ENCODE data around the gene EGFL8. TPM values are rescaled to one million over a fixed set of nuclear protein-coding genes. Genes with fewer than 3 reads are reported as not detected.

The EGFL8 gene
- total RNA-seq, 1 donor from 2014 or later: 14.6 TPM

DNA sequence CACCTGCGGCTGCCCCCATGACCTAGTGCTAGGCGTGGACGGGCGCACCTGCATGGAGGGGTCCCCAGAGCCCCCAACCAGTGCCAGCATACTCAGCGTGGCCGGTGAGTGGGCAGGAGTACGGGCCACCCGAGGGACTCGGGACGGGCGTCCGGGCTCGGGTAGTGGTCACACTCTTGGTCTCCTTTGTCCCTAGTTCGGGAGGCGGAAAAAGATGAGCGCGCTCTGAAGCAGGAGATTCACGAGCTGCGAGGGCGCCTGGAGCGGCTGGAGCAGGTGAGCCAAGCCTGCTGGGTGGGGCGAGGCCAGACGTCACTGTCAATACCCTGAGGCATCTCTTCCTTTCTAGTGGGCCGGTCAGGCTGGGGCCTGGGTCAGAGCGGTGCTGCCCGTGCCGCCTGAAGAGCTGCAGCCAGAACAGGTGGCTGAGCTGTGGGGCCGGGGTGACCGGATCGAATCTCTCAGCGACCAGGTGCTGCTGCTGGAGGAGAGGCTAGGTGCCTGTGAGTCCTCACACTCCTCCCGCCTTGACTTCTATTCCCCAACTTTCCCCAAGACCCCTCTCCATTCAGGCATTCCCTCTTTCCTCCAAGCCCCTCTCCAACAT is 2.9 kb downstream of the EGFL8 start:
- no peaks in the 10 kb centered on the region for H3K9me3 ChIP-seq (ENCODE audit: control insufficient read depth in 3 of 3, low read length in 3 of 3)
- no peak overlapping the region for H3K9ac ChIP-seq (ENCODE audit: low read depth in 1 of 3, low read length in 3 of 3)
- no peak overlapping the region for H3K27ac ChIP-seq (ENCODE audit: low read depth, low read length)
- no peak overlapping the region for H3K4me3 ChIP-seq (ENCODE audit: low read length in 3 of 3)
- H3K36me3 ChIP-seq (ENCODE audit: control insufficient read depth in 3 of 3, insufficient read depth in 3 of 3, low read length in 3 of 3): peaks cover 43 to 68% (median 44%) of the 10 kb centered on the region in 3 donors
- no peaks in the 10 kb centered on the region for H3K27me3 ChIP-seq (ENCODE audit: control insufficient read depth in 3 of 3, insufficient read depth in 3 of 3, low read length in 3 of 3)
- H3K4me1 ChIP-seq (ENCODE audit: control insufficient read depth in 3 of 3, insufficient read depth in 3 of 3, low read length in 3 of 3): peaks cover 0 to 5% (median 0%) of the 10 kb centered on the region in 3 donors

DNA sequence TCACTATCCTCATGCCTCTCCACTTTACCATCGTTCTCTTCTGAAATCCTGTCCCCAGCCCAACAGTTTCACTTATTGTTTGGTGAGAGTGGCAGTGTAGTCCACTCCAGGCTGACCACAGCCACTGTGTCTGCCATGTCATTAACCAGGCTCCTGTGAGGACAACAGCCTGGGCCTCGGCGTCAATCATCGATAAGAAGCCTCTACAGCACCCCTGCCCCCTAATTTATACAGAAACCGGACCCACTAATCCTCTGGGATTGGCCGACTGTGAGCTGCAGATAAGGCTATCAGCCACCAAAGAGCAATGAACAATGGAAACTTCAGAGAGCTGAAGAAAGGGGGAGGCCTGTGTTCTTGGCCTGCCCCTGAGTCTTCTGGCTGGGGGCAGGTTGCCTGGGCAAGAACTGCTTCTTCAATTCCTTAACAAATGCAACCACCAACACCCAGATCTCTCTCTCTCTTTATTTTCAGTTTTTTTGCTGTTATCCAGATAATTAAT is 3.4 kb downstream of the EGFL8 start:
- Histone ChIP-seq H3K27me3 (ENCODE audit: control insufficient read depth in 3 of 3, insufficient read depth in 3 of 3, low read length in 3 of 3) (no peaks in the 10 kb centered on the region), H3K27ac (ENCODE audit: low read depth, low read length) (no peak overlapping the region), H3K36me3 (ENCODE audit: control insufficient read depth in 3 of 3, insufficient read depth in 3 of 3, low read length in 3 of 3) (peaks cover 40 to 62% (median 43%) of the 10 kb centered on the region in 3 donors), H3K9ac (ENCODE audit: low read depth in 1 of 3, low read length in 3 of 3) (no peak overlapping the region), H3K4me1 (ENCODE audit: control insufficient read depth in 3 of 3, insufficient read depth in 3 of 3, low read length in 3 of 3) (peaks cover 0 to under 1% (median 0%) of the 10 kb centered on the region in 3 donors), H3K4me3 (ENCODE audit: low read length in 3 of 3) (no peak overlapping the region), H3K9me3 (ENCODE audit: control insufficient read depth in 3 of 3, low read length in 3 of 3) (no peaks in the 10 kb centered on the region)

DNA sequence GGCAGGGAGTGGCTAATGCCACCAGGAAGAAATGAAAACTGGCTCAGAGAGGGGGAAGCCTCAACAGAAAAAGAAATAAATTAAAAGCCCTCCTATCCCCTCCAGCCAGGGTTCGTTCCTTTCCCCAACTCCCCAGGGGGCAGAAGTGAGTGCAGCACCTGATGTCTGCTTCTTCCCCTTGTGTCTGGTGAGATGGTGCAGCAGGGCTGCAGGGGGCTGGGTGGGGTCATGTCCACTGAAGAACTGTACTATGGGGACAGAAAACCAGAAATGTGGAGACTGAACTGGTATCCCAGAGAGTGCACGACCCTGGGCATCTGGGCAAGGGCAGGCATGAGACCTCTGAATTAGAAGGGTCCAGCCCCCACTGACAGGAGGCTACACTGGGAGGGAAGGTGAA is 4.0 kb downstream of the EGFL8 start:
- no peak overlapping the region for H3K9ac ChIP-seq (ENCODE audit: low read depth in 1 of 3, low read length in 3 of 3)
- no peaks in the 10 kb centered on the region for H3K9me3 ChIP-seq (ENCODE audit: control insufficient read depth in 3 of 3, low read length in 3 of 3)
- H3K4me3 ChIP-seq (ENCODE audit: low read length in 3 of 3): no peak overlapping the region
- no peak overlapping the region for H3K27ac ChIP-seq (ENCODE audit: low read depth, low read length)
- H3K36me3 ChIP-seq (ENCODE audit: control insufficient read depth in 3 of 3, insufficient read depth in 3 of 3, low read length in 3 of 3): peaks cover 36 to 58% (median 43%) of the 10 kb centered on the region in 3 donors
- peaks cover 0 to 6% (median 0%) of the 10 kb centered on the region in 3 donors for H3K4me1 ChIP-seq (ENCODE audit: control insufficient read depth in 3 of 3, insufficient read depth in 3 of 3, low read length in 3 of 3)
- H3K27me3 ChIP-seq (ENCODE audit: control insufficient read depth in 3 of 3, insufficient read depth in 3 of 3, low read length in 3 of 3): no peaks in the 10 kb centered on the region

DNA sequence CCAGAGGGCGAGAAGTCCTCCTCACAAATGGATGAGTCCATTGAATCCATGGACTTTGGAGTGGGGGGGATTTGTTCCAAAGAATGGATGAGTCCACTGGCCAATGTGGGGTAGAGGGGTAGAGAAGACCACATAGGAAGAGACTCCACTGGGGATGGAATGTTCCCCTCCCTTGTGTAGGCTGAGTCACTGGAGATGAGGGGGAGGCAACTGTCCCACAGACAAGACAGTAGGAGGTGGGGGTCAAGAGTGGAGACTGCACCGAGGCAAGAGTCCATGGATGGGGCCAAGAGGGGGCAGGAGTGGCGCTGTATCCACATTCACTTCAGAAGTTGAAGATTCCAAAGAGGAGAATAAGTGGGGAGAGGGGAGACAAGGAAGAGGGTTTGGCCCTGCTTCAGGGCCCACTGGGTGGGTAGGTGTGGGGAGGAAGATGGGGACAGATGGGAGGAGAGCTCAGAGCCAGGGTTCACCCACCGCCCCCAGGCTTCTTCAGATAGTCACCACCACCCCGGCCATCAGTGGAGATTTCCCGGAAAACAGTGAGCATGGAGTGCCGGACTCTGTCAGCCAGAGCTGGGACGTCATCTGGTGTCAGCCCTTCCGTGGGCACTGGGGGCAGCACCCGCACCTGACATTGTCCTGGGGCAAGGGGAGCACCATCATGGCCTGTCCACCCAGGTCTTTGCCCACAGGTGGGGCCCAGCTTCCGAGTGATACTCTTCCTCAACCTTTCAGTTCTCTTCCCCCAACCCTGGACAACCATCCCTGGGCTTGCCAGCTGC is 4.6 kb downstream of the EGFL8 start:
- Histone ChIP-seq H3K4me1 (ENCODE audit: control insufficient read depth in 3 of 3, insufficient read depth in 3 of 3, low read length in 3 of 3) (peaks cover 0 to 7% (median 0%) of the 10 kb centered on the region in 3 donors), H3K27me3 (ENCODE audit: control insufficient read depth in 3 of 3, insufficient read depth in 3 of 3, low read length in 3 of 3) (no peaks in the 10 kb centered on the region), H3K9me3 (ENCODE audit: control insufficient read depth in 3 of 3, low read length in 3 of 3) (no peaks in the 10 kb centered on the region), H3K9ac (ENCODE audit: low read depth in 1 of 3, low read length in 3 of 3) (no peak overlapping the region), H3K27ac (ENCODE audit: low read depth, low read length) (no peak overlapping the region), H3K36me3 (ENCODE audit: control insufficient read depth in 3 of 3, insufficient read depth in 3 of 3, low read length in 3 of 3) (peaks cover 36 to 57% (median 43%) of the 10 kb centered on the region in 3 donors), H3K4me3 (ENCODE audit: low read length in 3 of 3) (no peak overlapping the region)

DNA sequence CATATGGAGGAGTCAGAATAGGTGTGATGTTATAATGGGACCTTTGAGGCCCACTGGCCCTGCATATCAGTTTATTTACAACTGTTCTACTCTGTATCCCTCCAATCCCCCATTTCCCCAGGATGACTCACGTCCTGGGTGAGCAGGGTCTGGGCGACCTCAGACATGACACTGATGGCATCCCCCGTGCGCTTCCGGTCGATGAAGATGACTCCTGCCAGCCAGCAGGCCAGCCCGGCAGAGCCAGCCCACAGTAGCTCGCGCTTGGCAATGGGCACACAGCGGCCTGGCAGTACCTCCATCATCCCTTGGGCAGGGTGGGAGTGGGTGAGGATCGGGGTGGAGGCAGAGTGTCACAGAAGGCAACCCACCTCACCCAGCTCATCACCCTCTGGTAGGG is 5.9 kb downstream of the EGFL8 start:
- peaks cover 36 to 55% (median 43%) of the 10 kb centered on the region in 3 donors for H3K36me3 ChIP-seq (ENCODE audit: control insufficient read depth in 3 of 3, insufficient read depth in 3 of 3, low read length in 3 of 3)
- no peak overlapping the region for H3K4me3 ChIP-seq (ENCODE audit: low read length in 3 of 3)
- H3K4me1 ChIP-seq (ENCODE audit: control insufficient read depth in 3 of 3, insufficient read depth in 3 of 3, low read length in 3 of 3): peaks cover 7 to 20% (median 9%) of the 10 kb centered on the region in 3 donors
- H3K27me3 ChIP-seq (ENCODE audit: control insufficient read depth in 3 of 3, insufficient read depth in 3 of 3, low read length in 3 of 3): no peaks in the 10 kb centered on the region
- no peak overlapping the region for H3K9ac ChIP-seq (ENCODE audit: low read depth in 1 of 3, low read length in 3 of 3)
- H3K9me3 ChIP-seq (ENCODE audit: control insufficient read depth in 3 of 3, low read length in 3 of 3): no peaks in the 10 kb centered on the region
- no peak overlapping the region for H3K27ac ChIP-seq (ENCODE audit: low read depth, low read length)

DNA sequence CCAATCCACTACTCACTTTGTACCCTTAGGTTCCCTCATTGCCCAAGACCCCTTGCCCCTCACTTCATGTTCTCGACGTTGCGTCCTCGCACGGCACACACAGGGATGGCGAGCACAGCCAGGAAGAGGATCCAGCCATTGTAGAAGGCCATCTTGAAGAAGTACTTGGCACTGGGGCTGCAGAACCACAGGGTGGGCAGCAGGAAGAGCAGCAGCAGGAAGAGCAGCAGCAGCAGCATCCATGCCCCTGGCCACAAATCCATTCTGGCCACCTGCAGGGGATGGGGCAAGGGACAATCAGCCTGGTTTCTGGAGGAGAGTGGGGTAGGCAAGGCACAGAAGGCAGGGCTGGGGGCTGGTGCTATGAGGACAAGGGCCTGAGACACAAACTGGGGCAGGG is 6.8 kb downstream of the EGFL8 start:
- peaks cover 11 to 27% (median 14%) of the 10 kb centered on the region in 3 donors for H3K4me1 ChIP-seq (ENCODE audit: control insufficient read depth in 3 of 3, insufficient read depth in 3 of 3, low read length in 3 of 3)
- no peak overlapping the region for H3K4me3 ChIP-seq (ENCODE audit: low read length in 3 of 3)
- H3K9me3 ChIP-seq (ENCODE audit: control insufficient read depth in 3 of 3, low read length in 3 of 3): no peaks in the 10 kb centered on the region
- H3K9ac ChIP-seq (ENCODE audit: low read depth in 1 of 3, low read length in 3 of 3): peak overlapping the region in 1 of 3 donors; percentile 25
- H3K27ac ChIP-seq (ENCODE audit: low read depth, low read length): no peak overlapping the region
- H3K27me3 ChIP-seq (ENCODE audit: control insufficient read depth in 3 of 3, insufficient read depth in 3 of 3, low read length in 3 of 3): no peaks in the 10 kb centered on the region
- H3K36me3 ChIP-seq (ENCODE audit: control insufficient read depth in 3 of 3, insufficient read depth in 3 of 3, low read length in 3 of 3): peaks cover 35 to 47% (median 42%) of the 10 kb centered on the region in 3 donors

DNA sequence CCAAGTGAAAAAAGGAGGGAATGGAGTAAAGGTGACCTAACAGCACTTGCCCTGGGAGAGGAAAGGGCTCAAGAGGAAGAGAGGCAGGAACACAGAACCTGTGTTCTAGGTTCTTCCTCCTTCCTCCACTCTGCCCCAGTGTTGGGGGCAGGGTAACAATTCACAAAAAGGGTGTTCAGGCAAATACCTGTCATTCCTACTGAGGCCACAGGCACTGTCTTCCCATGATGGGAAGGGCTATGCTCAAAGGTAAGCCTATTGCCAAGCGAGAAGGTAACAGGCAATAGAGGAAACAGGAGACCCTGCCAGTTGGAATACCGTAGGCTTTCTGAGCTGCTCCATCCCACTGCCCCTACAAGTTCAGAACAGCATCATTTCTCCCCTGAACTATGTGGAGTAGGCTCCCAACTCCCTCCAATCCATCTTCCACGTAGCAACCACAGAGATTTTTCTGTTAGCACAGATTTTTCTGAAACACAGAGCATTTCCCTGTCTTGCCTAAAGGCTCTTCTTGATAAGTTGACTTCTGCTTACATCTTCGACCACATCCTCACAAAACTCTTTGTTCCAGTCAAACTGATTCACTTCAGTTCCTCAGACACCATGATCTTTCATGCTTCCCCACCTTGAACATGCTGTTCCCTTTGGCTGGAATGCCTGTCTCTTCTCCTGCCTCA is 8.8 kb downstream of the EGFL8 start:
- Histone ChIP-seq H3K9me3 (ENCODE audit: control insufficient read depth in 3 of 3, low read length in 3 of 3) (no peaks in the 10 kb centered on the region), H3K27me3 (ENCODE audit: control insufficient read depth in 3 of 3, insufficient read depth in 3 of 3, low read length in 3 of 3) (no peaks in the 10 kb centered on the region), H3K27ac (ENCODE audit: low read depth, low read length) (no peak overlapping the region), H3K9ac (ENCODE audit: low read depth in 1 of 3, low read length in 3 of 3) (no peak overlapping the region), H3K4me3 (ENCODE audit: low read length in 3 of 3) (no peak overlapping the region), H3K36me3 (ENCODE audit: control insufficient read depth in 3 of 3, insufficient read depth in 3 of 3, low read length in 3 of 3) (peaks cover 23 to 30% (median 29%) of the 10 kb centered on the region in 3 donors), H3K4me1 (ENCODE audit: control insufficient read depth in 3 of 3, insufficient read depth in 3 of 3, low read length in 3 of 3) (peaks cover 26 to 42% (median 27%) of the 10 kb centered on the region in 3 donors)

DNA sequence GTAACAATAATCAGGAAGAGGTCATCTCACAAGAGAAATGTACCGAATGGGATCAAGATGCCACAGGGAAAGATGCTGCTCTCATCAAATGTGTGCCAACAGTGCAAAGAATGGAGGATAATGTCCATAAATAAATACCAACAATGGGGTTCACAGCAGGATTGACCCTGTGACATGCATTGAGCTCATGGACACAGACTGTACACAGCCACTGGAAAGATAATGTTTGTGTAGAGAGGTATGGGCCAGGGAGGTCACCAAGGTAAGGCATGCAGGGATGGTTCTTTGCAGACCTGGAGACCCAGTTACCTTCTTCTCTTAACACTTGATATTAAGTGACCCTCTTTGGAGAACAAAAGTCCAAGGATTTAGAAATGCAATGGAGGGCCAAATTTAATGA is 10.0 kb downstream of the EGFL8 start:
- no peak overlapping the region for H3K9ac ChIP-seq (ENCODE audit: low read depth in 1 of 3, low read length in 3 of 3)
- H3K27ac ChIP-seq (ENCODE audit: low read depth, low read length): no peak overlapping the region
- H3K4me3 ChIP-seq (ENCODE audit: low read length in 3 of 3): no peak overlapping the region
- no peaks in the 10 kb centered on the region for H3K9me3 ChIP-seq (ENCODE audit: control insufficient read depth in 3 of 3, low read length in 3 of 3)
- peaks cover 16 to 19% (median 18%) of the 10 kb centered on the region in 3 donors for H3K36me3 ChIP-seq (ENCODE audit: control insufficient read depth in 3 of 3, insufficient read depth in 3 of 3, low read length in 3 of 3)
- no peaks in the 10 kb centered on the region for H3K27me3 ChIP-seq (ENCODE audit: control insufficient read depth in 3 of 3, insufficient read depth in 3 of 3, low read length in 3 of 3)
- peaks cover 34 to 50% (median 35%) of the 10 kb centered on the region in 3 donors for H3K4me1 ChIP-seq (ENCODE audit: control insufficient read depth in 3 of 3, insufficient read depth in 3 of 3, low read length in 3 of 3)

DNA sequence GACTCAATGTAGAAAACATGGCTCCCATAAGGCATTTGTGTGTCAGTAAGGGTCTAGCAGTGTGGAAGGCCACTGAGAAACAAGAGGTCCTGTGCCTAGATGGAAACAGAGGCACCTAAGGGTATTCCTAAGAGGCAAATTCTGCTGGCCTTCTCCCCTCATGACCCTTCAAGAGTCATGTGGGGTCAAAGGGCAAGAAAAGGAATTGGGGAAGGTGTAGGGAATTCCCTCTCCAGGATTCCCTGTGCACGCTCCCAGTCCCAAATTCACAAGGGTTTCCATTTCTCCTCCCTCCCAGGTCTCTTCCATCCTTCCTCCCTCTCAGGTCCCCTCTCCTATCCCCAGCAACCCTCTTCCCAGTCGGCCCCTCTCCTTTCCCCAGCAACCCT is 10.9 kb downstream of the EGFL8 start:
- Histone ChIP-seq H3K27me3 (ENCODE audit: control insufficient read depth in 3 of 3, insufficient read depth in 3 of 3, low read length in 3 of 3) (no peaks in the 10 kb centered on the region), H3K4me1 (ENCODE audit: control insufficient read depth in 3 of 3, insufficient read depth in 3 of 3, low read length in 3 of 3) (peaks cover 37 to 58% (median 42%) of the 10 kb centered on the region in 3 donors), H3K4me3 (ENCODE audit: low read length in 3 of 3) (peak overlapping the region; percentile 76 to 99 (median 89)), H3K9me3 (ENCODE audit: control insufficient read depth in 3 of 3, low read length in 3 of 3) (no peaks in the 10 kb centered on the region), H3K36me3 (ENCODE audit: control insufficient read depth in 3 of 3, insufficient read depth in 3 of 3, low read length in 3 of 3) (peaks cover 12 to 19% (median 18%) of the 10 kb centered on the region in 3 donors), H3K9ac (ENCODE audit: low read depth in 1 of 3, low read length in 3 of 3) (peak overlapping the region; percentile 97 to 98 (median 97)), H3K27ac (ENCODE audit: low read depth, low read length) (peak overlapping the region; percentile 96)
